T47D (cell line): Measurements from ENCODE around the gene THEM5.
"Not testable (repeated sequence)": the region's sequence is repeated elsewhere in the genome, so short reads cannot be mapped to it uniquely, and the experiment has no call there.

Experiments used
- DNase-seq, 2 experiments: peaks; one replicate each; pipeline versions ENCODE4 v3.0.0 to v3.0.0-alpha.2; 2011 to 2012; ENCODE audit warnings: low read depth in 1 of 2, low spot score in 1 of 2
- JUND ChIP-seq: IDR thresholded peaks from 2 replicates; pipeline ENCODE4 v1.6.1; 2012; ENCODE audit warnings: low read depth
- in situ Hi-C: cut with HindIII; loops from 2 replicates; pipeline ENCODE4 v1.10.0; 2016; ENCODE audit warnings: low sequenced_read_pairs, low pct_unique_long_range_greater_than_20kb

Gene THEM5, protein sequence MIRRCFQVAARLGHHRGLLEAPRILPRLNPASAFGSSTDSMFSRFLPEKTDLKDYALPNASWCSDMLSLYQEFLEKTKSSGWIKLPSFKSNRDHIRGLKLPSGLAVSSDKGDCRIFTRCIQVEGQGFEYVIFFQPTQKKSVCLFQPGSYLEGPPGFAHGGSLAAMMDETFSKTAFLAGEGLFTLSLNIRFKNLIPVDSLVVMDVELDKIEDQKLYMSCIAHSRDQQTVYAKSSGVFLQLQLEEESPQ

DNA sequence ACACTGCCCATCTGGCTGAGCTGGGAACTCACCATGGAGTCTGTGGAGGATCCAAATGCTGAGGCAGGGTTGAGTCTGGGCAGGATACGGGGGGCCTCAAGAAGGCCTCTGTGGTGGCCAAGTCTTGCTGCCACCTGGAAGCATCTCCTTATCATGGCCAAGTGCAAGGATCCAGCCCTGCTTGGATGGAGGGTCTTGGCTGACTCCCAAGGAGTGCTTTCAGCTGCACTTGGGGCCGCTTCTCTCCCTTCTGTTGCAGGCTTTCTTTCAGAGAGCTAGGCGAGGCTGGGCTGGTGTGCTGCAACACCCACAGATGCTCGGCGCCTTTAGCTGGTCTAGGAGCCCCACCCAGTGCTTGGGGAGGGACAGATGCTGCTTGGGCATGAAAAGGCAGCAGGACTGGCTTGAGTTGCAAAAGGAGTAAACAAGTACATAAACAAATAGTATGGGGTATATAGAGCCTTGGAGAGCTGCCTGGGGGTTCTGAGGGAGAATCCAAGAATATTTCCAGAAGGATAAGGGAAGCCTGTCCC, at the start of gene THEM5:
THEM5 (minus strand) TSS at position 302 of the 533 bp plus-strand sequence; CDS start at position 155, 147 bp downstream.
- in situ Hi-C loops = no loop called here
- DNase-seq = no peak
- TF ChIP-seq JUND = no peak

DNA sequence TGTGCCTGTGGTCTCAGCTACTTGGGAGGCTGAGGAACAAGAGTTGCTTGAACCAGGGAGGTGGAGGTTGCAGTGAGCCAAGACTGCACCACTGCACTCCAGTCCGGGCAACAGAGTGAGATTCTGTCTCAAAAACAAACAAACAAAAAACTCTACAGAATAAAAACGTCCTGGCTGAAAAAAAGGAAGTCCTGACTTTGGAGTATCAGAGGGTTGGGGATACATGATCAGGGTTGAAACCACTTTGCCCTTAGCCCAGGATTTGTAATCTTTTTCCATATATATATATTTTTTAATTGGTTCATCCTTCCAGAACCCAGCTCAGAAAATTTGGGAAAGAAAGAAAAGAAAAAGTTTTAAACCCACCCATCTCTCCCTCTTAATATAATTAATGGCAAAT, 49.3 kb upstream of the THEM5 start:
- in situ Hi-C loops = no loop called here
- no peak for DNase-seq
- no peak for TF ChIP-seq JUND

DNA sequence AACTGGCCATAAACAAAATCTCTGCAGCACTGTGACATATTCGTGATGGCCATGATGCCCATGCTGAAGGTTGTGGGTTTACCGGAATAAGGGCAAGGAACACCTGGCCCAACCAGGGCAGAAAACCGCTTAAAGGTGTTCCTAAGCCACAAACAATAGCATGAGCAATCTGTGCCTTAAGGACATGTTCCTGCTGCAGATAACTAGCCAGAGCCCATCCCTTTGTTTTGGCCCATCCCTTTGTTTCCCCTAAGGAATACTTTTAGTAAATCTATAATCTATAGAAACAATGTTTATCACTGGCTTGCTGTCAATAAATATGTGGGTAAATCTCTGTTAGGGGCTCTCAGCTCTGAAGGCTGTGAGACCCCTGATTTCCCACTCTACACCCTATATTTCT, 47.3 kb upstream of the THEM5 start:
- DNase-seq, in situ Hi-C loops: not testable (repeated sequence)

DNA sequence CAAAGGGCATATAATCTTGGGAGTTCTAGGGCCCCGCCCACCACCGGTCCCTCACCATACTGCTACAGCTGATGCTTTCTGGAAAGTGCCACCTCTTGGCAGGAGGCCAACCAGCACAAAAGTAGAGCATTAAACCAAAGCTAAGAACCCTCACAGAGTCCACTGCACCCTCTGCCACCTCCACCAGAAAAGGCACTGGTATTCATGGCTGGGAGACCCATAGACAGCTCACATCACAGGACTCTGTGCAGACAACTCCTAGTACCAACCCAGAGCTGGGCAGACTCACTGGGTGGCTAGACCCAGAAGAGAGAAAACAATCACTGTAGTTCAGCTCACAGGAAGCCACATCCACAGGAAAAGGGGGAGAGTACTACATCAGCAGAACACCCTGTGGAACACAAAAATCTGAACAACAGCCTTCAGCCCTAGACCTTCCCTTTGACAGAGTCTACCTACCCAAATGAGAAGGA, 45.0 kb upstream of the THEM5 start:
- TF ChIP-seq JUND = no peak
- DNase-seq = no peak
- in situ Hi-C loops = no loop called here

DNA sequence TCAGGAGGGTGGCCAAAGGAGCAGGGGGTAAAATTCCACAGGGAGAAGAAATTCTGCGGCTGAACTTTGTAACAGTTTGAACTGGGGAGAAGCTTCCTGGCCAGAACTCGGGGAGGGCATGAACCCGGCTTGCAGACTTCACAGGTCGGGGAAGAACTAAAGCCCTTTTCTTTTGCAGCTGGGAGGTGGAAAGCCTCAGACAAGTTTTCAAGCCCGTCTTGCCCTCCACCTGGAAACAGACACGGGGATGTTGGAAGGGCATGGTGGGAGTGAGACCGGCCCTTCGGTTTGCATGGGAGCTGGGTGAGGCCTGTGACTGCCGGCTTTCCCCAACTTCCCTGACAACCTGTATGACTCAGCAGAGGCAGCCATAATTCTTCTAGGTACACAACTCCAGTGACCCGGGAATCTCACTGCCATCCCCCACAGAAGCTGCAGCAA, 44.5 kb upstream of the THEM5 start:
- no peak for DNase-seq
- no peak for TF ChIP-seq JUND
- in situ Hi-C loops = no loop called here

DNA sequence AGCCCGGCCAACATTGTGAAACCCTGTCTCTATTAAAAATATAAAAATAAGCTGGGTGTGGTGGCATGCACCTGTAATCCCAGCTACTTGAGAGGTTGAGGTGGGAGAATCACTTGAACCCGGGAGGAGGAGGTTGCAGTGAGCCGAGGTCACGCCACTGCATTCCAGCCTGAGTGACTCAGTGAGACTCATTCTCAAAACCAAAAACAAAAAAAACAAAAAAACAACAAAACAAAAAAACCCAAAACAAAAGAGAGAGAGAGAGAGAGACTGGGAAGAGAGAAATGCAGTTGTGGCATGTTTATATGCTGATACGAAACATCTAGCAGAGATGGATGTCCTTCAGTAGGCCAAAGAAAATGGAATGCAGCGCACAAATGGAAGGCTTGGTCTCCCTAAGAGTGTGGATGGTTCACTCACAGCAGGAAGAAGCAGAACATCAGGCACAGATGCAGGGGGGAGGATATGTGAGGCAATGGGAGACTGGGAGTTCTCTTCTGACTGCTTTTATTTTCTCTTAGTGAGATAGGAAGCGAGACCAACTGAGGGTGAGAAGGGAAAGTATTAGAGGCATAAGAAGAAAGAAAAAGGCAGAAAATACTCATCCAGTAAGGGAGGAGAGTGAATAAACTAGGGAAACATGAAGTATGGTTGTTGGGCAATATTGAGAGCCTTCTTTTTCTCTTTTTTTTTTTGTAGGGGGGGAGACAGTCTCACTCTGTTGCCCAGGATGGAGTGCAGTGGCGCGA, 39.8 kb upstream of the THEM5 start:
- in situ Hi-C loops = no loop called here
- no peak for DNase-seq

DNA sequence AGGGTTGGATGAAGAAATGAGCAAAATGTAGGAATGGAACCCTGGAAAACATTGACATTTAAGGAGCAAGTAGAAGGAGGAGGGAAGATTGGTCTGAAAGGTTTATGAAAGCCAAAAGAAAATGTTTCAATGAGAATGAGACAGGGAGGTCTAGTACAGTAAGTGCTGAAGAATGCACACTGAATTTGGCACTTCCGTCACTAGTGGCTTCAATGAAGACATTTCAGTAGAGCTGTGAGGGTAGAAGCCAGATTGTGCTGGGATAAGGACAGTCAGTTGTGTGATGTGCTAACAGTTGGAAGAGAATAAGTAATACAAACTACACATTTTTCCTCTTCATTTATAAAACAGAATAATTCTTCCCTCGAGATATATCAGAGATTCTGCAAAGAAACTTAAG, 38.7 kb upstream of the THEM5 start:
- no peak for TF ChIP-seq JUND
- in situ Hi-C loops = no loop called here
- no peak for DNase-seq

More for the DNA sequence above, 39.8 kb upstream of the THEM5 start:
- TF ChIP-seq JUND = no peak

DNA sequence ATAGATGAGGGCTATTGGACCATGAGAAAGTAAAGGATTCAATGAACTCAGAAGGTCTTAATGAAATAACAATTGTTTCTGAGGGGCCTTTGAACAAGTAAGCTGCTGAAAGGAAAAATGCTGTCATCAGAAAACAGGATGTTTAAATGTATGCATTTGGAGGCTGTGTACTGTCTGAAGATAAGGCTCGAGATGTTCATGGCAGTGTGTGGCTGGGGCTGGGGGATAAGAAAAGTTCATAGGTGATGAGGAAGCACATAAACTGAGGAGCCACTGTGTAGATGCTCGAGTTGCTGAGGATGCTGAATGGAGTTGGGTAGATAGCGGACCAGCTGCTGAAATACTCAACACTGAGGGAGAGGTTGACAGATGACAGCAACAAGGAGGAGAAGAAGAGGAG, 38.0 kb upstream of the THEM5 start:
- in situ Hi-C loops = no loop called here
- no peak for DNase-seq
- TF ChIP-seq JUND = no peak

DNA sequence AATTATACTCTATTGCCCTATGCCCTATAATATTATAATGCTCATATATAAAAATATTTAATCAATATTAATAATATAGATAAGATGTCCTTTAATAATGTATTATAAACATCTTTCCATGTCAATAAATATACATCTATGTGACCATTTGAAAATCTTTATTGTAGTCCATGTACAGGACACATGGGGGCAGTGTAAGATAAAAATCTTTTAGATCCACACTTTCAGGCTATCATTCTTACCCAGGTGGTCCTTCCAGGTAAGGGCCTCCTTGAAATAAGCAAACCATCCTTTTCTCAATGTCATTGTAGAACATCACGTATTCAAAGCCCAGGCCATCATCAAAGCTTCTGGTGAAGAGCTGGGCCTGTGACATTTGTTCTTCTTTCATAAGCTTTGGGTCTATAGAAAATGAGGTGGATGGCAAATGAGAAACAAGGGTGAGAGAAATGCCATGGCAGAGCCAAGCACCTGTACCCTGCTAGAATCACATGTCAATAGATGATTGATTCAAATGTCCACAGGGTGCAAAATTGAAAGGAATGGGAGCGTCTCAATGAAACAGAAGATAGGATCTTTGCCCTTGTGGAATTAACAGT, 35.6 kb upstream of the THEM5 start:
- peak in 1 of 2 experiments; percentile 44 for DNase-seq
- in situ Hi-C loops = no loop called here
- no peak for TF ChIP-seq JUND

DNA sequence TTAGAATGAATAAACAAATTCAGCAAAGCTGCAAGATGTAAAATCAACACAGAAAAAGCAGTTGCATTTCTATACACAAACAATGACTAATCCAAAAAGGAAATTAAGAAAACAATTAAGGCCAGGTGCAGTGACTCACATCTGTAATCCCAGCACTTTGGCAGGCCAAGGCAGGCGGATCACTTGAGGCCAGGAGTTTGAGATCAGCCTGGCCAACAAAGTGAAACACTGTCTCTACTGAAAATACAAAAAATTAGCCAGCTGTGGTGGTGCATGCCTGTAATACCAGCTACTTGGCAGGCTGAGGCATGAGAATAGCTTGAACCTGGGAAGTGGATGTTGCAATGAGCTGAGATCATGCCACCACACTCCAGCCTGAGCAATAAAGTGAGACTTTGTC, 33.5 kb upstream of the THEM5 start:
- no peak for DNase-seq
- in situ Hi-C loops = no loop called here
- TF ChIP-seq JUND = no peak

DNA sequence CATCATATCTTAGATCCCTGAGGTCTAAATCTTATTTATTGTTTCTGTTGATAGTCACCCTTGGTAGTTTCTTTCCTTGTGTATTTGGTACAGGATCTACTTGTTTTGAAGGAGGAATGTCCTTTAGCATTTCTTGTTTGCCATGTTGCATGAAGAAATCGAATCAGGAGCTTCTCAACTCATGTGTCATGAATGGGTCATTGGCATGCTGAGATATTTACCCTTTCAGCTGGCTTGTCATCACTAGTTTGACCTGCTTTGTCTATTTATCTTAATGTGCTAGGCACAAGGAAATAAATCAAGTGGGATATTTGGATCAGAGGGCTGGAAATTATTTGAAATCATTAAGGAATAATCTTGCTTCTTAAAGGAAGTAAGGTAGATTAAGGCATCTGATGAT, 32.0 kb upstream of the THEM5 start:
- DNase-seq = peak in 1 of 2 experiments; percentile 47
- TF ChIP-seq JUND = no peak
- in situ Hi-C loops = no loop called here

DNA sequence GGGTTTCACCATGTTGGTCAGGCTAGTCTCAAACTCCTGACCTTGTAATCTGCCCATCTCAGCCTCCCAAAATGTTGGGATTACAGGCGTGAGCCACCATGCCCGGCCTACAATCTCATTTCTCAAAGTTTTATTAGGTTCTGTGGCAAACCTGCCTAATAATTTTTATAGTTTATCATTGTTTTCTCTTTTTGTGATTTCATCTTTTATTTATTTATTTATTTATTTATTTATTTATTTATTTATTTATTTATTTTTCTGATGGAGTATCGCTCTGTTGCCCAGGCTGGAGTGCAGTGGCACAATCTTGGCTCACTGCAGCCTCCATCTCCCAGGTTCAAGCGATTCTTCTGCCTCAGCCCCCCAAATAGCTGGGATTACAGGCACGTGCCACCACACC, 31.4 kb upstream of the THEM5 start:
- DNase-seq, in situ Hi-C loops: not testable (repeated sequence)

DNA sequence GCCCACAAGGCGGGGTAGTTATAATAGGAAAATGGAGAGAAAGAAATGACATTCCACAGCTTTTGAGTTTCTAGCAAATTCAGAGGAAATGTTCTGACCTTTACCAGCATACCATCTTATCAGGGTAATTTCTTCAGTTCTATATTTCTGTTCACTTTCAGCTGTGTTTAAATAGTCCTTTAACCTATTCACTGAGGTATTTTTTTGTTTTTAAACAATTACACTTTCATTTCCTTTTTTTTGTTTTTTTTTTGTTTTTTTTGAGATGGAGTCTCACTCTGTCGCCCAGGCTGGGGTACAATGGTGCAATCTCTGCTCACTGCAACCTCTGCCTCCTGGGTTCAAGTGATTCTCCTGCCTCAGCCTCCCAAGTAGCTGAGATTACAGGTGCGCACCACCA, 30.9 kb upstream of the THEM5 start:
- in situ Hi-C loops, DNase-seq: not testable (repeated sequence)

DNA sequence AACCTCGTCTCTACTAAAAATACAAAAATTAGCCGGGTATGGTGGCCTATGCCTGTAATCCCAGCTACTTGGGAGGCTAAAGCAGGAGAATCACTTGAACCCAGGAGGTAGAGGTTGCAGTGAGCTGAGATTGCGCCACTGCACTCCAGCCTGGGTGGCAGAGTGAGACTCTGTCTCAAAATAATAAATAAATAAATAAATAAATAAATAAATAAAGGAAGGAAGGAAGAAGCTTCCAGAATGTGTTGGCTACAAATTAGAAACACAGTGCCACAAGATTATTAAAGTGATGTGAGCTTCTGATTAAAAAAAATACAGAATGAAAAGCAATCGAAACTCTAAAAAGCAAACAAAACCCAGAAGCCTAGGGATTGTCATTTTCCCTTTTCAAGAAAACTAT, 30.4 kb upstream of the THEM5 start:
- in situ Hi-C loops, DNase-seq: not testable (repeated sequence)

DNA sequence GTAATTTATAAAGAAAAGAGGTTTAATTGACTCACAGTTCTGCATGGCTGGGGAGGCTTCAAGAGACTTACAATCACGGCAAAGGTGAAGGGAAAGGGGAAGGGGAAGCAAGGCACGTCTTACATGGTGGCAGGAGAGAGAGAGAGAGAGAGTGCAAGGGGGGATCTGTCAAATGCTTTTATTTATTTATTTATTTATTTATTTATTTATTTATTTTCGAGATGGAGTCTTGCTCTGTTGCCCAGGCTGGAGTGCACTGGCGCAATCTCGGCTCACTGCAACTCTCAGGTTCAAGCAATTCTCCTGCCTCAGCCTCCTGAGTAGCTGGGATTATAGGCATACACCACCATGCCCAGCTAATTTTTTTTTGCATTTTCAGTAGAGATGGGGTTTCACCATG, 29.4 kb upstream of the THEM5 start:
- in situ Hi-C loops = not testable (repeated sequence)

More for the DNA sequence above, 29.4 kb upstream of the THEM5 start:
- DNase-seq = not testable (repeated sequence)
